H1 (cell line): Measurements from ENCODE around the gene ANGPTL2. TPM values are rescaled to one million over a fixed set of nuclear protein-coding genes. Genes with fewer than 3 reads are reported as not detected.

Experiments
- CHD1 ChIP-seq: IDR thresholded peaks from 2 replicates; pipeline ENCODE4 v1.6.1; 2012; ENCODE audit warnings: low read depth, low read length, improper control_type of control experiment
- HDAC2 ChIP-seq, 2 experiments: fragments of 300-600 bp in 1 of 2; sonication (generic) in 1 of 2; IDR thresholded peaks; 2 replicates each; pipeline ENCODE4 v1.6.1; 2011 to 2012; ENCODE audit warnings: low read depth in 2 of 2, low read length in 2 of 2, mild to moderate bottlenecking in 2 of 2, moderate library complexity in 2 of 2, borderline replicate concordance in 1 of 2, inconsistent platforms in 1 of 2
- PHF8 ChIP-seq: fragments of 200-600 bp; sonication (generic); conservative IDR thresholded peaks from 2 replicates; pipeline ENCODE4 v1.7.1; 2012; ENCODE audit warnings: low read depth, mild to moderate bottlenecking, inconsistent platforms, low read length, moderate library complexity
- POU5F1 ChIP-seq: IDR thresholded peaks from 2 replicates; pipeline ENCODE4 v1.6.1; 2011; ENCODE audit warnings: low read depth, mild to moderate bottlenecking, low read length, moderate library complexity
- ZNF274 ChIP-seq: IDR thresholded peaks from 2 replicates; pipeline ENCODE4 v1.7.0; 2012; ENCODE audit warnings: low read length, borderline replicate concordance; ENCODE audit errors: extremely low read depth
- polyA plus RNA-seq, 7 experiments: library from polyadenylated mRNA; depleted of rRNA in 3 of 7; stranded (reverse) in 5 of 7; unstranded in 2 of 7; fragments of >200 nt in 5 of 7; fragments of 200-250 nt in 2 of 7; gene quantifications; 1 replicate in 5 of 7; 2 replicates in 1 of 7; 4 replicates in 1 of 7; pipeline versions ENCODE4 v1.2.1 to v1.2.3, GENCODE V29; 2011 to 2013; ENCODE audit warnings: missing spikeins in 2 of 7, mixed read lengths in 2 of 7
- total RNA-seq: library from RNA; stranded (reverse); fragmentation: NEBNext Ultra II Directional; extraction: Animal tissue kit (Norgen Biotek cat#: 25700); gene quantifications from 2 replicates; pipeline ENCODE4 v1.2.1, GENCODE V29; 2021
- TF ChIP-seq, protein P1 (sequence below): IDR thresholded peaks from 2 replicates; pipeline ENCODE4 v1.6.1; 2012; ENCODE audit warnings: low read length, inconsistent platforms

The ANGPTL2 gene
- total and polyA plus RNA-seq, 2 of the 8 experiments (the other 6 are each of a cell fraction or from before 2014, with no cell fraction given), result 9.0 to 10.6 TPM

DNA sequence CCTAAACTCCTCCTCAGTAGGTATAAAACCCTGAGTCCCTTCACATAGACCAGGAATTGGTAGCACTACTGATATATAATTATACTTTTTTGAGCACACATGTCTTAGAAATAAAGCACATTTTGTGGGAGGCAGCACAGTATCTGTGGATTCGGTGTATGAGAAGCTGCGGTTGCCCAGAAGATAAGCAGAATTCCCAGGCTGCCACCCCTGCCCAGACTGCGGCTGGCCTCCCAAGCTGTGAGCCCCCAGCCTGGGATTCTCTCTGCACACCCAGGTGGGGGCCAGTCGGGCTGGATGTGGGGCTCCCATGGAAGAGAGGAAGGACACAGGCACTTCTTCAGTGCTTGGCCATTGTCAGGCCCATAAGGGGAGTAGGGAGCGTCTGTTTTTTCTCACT lies 25.6 kb upstream of the ANGPTL2 start (continued):
- TF ChIP-seq, protein P1, sequence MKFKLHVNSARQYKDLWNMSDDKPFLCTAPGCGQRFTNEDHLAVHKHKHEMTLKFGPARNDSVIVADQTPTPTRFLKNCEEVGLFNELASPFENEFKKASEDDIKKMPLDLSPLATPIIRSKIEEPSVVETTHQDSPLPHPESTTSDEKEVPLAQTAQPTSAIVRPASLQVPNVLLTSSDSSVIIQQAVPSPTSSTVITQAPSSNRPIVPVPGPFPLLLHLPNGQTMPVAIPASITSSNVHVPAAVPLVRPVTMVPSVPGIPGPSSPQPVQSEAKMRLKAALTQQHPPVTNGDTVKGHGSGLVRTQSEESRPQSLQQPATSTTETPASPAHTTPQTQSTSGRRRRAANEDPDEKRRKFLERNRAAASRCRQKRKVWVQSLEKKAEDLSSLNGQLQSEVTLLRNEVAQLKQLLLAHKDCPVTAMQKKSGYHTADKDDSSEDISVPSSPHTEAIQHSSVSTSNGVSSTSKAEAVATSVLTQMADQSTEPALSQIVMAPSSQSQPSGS, result no peak
- TF ChIP-seq CHD1 (no peak), ZNF274 (no peak), POU5F1 (no peak), HDAC2 (IDR thresholded peaks at IDR 0.05; ENCODE audit: borderline replicate concordance in 1 of 2, low read depth in 2 of 2, low read length in 2 of 2) (no peak), PHF8 (no peak)
